Sigmoid colon (tissue), 3 donors: Measurements from ENCODE around the gene SDCBP2.

Experiments used
- CTCF ChIP-seq, 4 experiments: fragments of 450-650 bp in 3 of 4; fragments of 200-600 bp in 1 of 4; IDR thresholded peaks; one replicate each; pipeline ENCODE4 v1.5.1; 2016 to 2019; ENCODE audit warnings: antibody characterized with exemption in 4 of 4, mild to moderate bottlenecking in 3 of 4, moderate library complexity in 2 of 4
- POLR2A ChIP-seq, 2 donors: fragments of 450-650 bp; IDR thresholded peaks; one replicate each; pipeline ENCODE4 v1.6.1; 2016; ENCODE audit warnings: antibody characterized with exemption in 2 of 2, mild to moderate bottlenecking in 2 of 2, moderate library complexity in 2 of 2

- TF ChIP-seq CTCF (IDR thresholded peaks at IDR 0.05) (no peak), POLR2A (IDR thresholded peaks at IDR 0.05) (no peak)
Observed at GRCh38 chr20:1310506-1311190, 18.3 kb downstream of the SDCBP2 start.
